GM18909 (cell line): ENCODE results near the gene TMEM240.
"Not testable (repeated sequence)": the region's sequence is repeated elsewhere in the genome, so short reads cannot be mapped to it uniquely, and the experiment has no call there.

ENCODE experiments used
- ATAC-seq: cut with Tn5 transposase; IDR thresholded peaks from one replicate; pipeline ENCODE4 v1.9.1; 2021; ENCODE audit warnings: mild to moderate bottlenecking; ENCODE audit not compliant: unreplicated experiment, poor library complexity

Gene TMEM240

DNA sequence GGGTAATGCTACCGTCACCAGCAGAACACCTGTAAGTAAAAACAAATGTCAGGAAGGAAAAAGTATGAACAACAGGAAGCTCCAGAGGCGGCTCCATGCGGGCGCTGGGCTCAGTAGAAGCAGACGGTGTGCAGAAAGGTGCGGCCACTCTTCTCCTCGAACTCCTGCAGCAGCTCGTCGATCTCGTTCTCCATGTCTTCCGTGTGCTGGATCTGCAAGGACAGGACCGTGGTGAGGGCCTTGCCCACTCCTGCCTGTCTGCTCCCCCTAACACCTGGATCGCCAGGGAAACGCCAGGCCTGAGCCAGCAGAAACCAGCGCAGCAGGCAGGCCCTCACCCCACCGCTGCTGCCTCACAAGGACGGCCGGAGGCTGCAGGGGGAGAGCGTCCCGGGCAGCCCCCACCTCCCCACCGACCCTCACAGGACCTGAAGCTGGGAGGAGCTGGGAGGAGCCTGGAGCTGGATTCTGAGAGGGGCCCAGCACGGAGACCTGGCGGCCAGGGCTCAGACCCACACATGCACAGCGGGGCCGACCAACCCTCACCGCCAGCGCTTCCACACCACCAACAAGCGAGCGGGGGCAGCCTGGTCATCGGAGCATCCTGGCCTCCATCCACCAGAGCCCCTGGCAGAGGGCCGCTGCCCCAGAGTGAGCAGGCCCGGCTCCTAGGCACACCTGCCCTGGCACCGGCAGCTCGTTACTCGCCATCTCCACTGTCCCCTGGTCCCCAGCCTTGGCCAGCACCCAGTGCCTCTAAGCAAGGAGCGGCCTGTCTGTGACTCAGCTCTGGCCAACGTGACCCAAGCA lies 1.7 kb upstream of the TMEM240 start:
- no peak for ATAC-seq

- ATAC-seq = no peak
Observed at GRCh38 chr1:1540818-1541628, 599 bp upstream of the TMEM240 start.

- no peak for ATAC-seq
Observed at GRCh38 chr1:1539310-1540089, 924 bp downstream of the TMEM240 start.

GRCh38 chr1:1538989-1539309 lies 1.5 kb downstream of the TMEM240 start:
- no peak for ATAC-seq

DNA sequence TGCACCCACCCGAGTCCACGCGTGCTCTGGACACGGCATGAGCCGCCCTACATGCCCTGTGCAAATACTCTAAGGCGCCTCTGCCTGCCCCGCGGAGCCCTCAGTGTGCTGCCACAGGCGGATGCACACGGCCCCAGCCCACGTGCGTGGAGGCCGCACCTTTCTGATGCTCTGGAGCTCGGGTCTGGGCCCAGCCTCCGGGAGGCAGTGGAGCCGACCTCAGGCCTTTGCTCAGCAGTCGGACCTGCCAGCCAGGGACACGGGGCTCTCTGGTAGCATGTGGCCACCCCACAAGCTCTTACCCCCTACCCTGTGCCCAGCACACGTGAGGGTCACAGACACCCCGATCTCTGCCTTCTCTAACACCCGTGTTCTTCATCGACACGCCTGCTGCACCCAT lies 2.1 kb downstream of the TMEM240 start:
- ATAC-seq = no peak

DNA sequence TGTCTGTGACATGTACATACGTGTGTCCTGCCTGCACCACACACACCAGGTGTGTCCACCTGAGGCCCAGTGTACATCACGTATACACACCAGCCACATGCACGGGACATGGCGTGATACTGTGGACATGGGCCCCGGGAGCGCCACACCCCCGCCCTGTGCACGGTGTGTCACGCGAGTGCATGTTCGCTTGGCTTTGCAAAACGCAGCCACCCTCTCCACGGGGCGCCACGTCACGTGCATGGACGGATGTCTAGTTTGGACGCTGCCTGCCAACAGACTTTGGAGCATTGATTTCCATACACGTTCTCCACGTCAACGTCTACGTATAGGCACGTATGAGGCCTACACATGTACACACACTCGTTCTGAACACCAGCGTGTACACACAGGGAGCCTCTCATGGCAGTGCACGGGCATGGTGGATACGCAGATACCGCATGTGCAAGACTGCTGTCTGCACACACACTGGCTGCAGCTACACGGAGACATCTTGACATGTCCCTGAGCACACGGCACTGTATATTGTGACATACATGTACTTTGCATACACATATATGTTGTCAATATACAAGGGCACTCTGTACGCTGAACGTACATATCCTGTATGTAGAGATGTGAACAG lies 2.7 kb downstream of the TMEM240 start:
- ATAC-seq = no peak

- no peak for ATAC-seq
Observed at GRCh38 chr1:1536938-1537546, 3.4 kb downstream of the TMEM240 start.

DNA sequence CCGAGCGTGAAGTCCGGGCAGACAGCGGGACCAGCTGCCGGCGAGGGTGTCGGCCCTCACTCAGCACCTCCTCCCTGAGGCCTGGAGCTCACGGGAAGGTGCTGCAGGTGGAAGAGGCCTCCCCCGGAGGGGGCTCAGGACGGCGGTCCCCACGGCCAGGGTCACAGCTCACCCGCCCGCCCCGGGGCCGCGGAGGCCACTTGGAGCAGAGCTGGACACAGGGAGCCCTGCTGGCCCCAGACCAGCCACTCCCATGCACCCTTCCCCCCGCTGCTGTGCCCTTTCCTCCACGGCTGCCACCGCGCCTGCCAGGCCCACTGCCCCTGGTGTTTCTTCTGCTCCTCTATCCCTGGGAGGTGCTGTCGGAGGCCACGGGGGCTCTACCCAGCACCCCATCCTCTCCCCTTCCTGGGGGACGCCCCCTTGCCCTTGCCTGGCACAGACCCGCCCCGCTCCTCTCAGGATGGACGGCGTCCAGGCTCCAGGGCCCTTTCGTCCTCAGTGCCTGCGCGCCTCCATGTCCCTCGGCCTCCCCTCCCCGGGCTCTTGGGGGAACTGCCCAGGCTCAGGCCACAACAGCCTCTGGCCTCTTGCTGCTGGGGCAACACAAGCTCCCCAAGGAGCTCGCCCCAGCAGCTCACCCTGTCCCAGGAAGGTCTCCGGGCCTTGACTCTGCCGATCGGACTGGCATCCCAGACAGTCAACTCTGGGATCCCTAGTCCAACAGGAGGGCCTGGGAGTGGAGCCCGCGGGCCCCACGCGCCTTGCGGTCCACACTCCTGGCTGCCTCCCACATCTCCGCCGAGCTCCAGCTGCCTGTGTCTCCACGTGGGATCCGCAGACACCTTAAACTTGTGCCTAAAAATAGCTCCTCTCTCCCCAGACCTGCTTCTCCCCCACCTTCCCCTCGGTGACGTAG lies 4.1 kb downstream of the TMEM240 start:
- ATAC-seq = no peak

DNA sequence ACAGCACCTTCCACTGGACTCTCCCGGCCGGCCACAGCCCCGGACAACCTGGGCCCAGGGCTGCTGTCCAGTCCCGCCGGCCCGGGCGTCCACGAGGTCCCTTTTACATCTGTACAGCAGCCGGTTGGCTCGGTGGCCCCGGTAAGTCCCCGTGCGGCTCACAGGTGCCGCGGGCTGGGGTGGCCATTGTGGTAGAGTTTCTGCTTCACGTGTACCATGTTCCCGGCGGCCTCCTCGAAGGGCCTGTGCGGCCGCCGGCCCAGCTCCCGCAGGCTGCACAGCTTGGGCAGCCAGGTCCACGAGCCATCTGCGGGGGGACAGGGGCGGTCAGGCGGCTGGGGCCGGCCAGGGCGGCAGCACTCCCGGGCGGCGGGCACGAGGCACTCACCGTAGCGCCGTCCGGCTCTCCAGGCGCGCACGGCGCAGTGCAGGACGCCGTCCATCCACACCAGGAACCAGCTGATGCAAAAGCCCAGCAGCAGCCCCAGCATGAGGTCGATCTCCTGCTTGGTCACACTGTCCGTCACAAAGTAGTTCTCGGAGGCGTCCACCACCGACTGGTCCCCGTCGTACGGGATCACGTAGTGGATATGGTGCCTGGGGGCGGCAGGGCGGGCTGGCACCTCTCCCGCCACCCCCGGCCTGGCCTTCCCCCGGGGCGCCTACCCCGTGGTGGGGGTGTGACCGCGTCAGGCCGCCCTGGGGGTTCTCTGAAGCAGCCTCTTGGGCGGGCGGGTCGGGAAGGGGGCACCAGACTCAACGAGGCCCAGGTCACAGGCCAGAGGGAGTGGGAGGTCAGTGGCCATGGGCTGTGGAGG lies 5.0 kb downstream of the TMEM240 start:
- no peak for ATAC-seq

- no peak for ATAC-seq
Observed at GRCh38 chr1:1534401-1535154, 5.8 kb downstream of the TMEM240 start.

DNA sequence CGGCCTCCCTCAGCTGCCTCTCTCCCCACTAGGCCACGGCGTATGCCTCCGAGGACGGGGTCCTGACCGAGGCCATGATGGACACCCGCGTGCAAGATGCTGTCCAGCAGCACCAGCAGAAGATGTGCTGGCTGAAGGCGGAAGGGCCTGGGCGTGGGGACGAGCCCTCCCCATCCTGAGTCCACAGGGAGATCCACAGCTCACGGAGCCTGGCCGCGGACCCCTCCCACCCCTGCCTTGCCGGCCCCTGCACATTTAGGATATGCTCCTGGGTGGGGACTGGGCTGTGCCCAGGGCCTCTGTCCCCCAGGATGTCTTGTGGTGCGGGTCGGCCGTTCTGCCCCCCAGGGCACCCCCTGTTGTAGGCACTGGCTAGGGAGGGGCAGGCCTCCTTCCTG lies 6.5 kb downstream of the TMEM240 start:
- ATAC-seq = not testable (repeated sequence)

DNA sequence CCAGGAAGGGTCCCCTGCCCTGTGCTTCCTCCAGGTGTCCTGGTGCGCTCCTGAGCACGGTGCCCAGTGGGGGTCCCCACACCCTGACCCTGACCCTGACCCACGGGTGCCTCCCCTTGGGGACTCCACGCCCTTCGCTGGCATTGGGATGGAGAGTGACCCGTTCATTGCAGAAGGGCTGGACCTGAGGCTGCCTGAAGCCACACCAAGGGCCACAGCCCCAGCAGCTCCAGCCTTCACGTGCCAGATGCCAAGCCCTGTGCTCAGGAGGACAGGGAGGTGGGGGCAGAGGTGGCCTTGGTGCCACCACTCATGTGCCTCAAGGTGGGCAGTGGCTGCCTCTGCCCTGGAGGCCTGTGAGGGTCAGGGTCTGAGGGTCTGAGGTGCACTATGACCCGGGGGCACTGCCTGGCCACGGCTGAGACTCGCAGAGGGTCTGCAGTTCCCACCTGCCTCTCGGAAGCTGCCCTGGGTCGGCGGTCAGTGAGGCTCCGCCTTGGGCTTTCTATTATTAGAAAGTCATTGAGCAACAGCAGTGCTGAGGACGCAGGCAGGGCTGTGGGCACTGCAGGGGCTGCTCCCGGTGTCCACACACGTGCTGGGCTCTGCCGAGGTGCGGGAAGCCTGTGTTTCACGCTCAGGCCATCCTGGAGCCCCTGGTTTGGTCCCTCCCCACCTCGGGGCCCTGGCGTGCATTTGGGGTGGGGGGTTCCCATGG lies 7.1 kb downstream of the TMEM240 start:
- not testable (repeated sequence) for ATAC-seq

DNA sequence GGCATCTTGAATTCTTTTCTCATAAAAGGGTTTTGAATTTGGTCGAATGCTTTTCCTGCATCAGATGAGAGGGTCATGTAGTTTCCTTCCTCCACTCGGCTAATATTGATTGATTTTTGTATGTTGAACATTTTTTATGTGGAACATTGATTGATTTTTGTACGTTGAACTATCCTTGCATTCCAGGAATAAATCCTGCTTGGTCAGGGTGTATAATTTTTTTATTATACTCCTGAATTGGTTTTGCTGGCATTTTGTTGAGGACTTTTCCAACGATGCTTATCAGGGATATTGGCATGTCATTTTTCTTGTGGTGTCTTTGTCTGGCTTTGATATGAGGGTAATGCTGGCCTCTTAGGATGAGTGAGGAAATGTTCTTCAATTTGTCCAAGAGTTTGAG lies 8.5 kb downstream of the TMEM240 start:
- ATAC-seq = no peak

- no peak for ATAC-seq
Observed at GRCh38 chr1:1529936-1530335, 10.5 kb downstream of the TMEM240 start.

GRCh38 chr1:1529321-1529720 lies 11.1 kb downstream of the TMEM240 start:
- no peak for ATAC-seq

- ATAC-seq = no peak
Observed at GRCh38 chr1:1528301-1529267, 11.8 kb downstream of the TMEM240 start.
